SU-DHL-6 (cell line): ENCODE data around the gene APOB.

ENCODE experiments used
- H2AFZ ChIP-seq: fragments of 200-600 bp; sonication (generic); 2 replicates; pipeline ENCODE4 v1.6.1; 2014; ENCODE audit warnings: low read depth, mild to moderate bottlenecking, moderate library complexity, mixed read lengths, antibody characterized with exemption, low read length; ENCODE audit not compliant: severe bottlenecking
- H3F3A ChIP-seq: fragments of 200-600 bp; shearing (Covaris generic); 2 replicates; pipeline ENCODE4 v1.6.0; 2016; ENCODE audit warnings: antibody characterized with exemption, mild to moderate bottlenecking; ENCODE audit not compliant: insufficient read depth
- H3K27ac ChIP-seq: fragments of 200-600 bp; sonication (generic); 2 replicates; pipeline ENCODE4 v1.5.1; 2016; ENCODE audit warnings: low read depth, mild to moderate bottlenecking, low read length, moderate library complexity, mixed read lengths
- H3K27me3 ChIP-seq: fragments of 200-600 bp; sonication (generic), shearing (Covaris generic); 2 replicates; pipeline ENCODE4 v1.6.0; 2014; ENCODE audit warnings: mild to moderate bottlenecking, low read length
- H3K36me3 ChIP-seq: fragments of 200-600 bp; sonication (generic); 2 replicates; pipeline ENCODE4 v1.6.1; 2014; ENCODE audit warnings: mild to moderate bottlenecking, low read length, mixed read lengths
- H3K4me2 ChIP-seq: fragments of 300-600, 200-600 bp; shearing (Covaris generic), sonication (generic); 2 replicates; pipeline ENCODE4 v1.6.0; 2014; ENCODE audit warnings: low read length, low read depth, mild to moderate bottlenecking; ENCODE audit not compliant: poor library complexity, severe bottlenecking
- H3K4me3 ChIP-seq: fragments of 200-600 bp; sonication (generic); 2 replicates; pipeline ENCODE4 v1.5.1; 2014; ENCODE audit warnings: antibody characterized with exemption, low read length, mild to moderate bottlenecking, mixed read lengths; ENCODE audit not compliant: insufficient read depth, poor library complexity, severe bottlenecking
- H3K79me2 ChIP-seq: fragments of 200-600 bp; sonication (generic); 2 replicates; pipeline ENCODE4 v1.6.1; 2014; ENCODE audit warnings: mild to moderate bottlenecking, low read length, moderate library complexity; ENCODE audit not compliant: insufficient read depth
- H3K9ac ChIP-seq: fragments of 200-600 bp; sonication (generic); 2 replicates; pipeline ENCODE4 v1.7.0; 2014; ENCODE audit warnings: mild to moderate bottlenecking, low read length
- H3K9me2 ChIP-seq: fragments of 200-600 bp; sonication (generic); replicated peaks from 2 replicates; pipeline ENCODE4 v1.6.1; 2014; ENCODE audit warnings: low read length; ENCODE audit not compliant: insufficient read depth
- H3K9me3 ChIP-seq: fragments of 200-600 bp; sonication (generic); 2 replicates; pipeline ENCODE4 v1.6.1; 2014; ENCODE audit warnings: low read length, mixed read lengths; ENCODE audit not compliant: insufficient read depth
- H4K20me1 ChIP-seq: fragments of 200-600 bp; sonication (generic); 2 replicates; pipeline ENCODE4 v1.6.1; 2014; ENCODE audit warnings: low read depth, mild to moderate bottlenecking, antibody characterized with exemption, low read length, moderate library complexity, mixed read lengths
- CTCF ChIP-seq: fragments of 200-600 bp; sonication (generic); IDR thresholded peaks from one replicate; pipeline ENCODE4 v1.5.1; 2017; ENCODE audit warnings: antibody characterized with exemption, mild to moderate bottlenecking, low read length, moderate library complexity; ENCODE audit not compliant: insufficient read depth, poor library complexity, severe bottlenecking
- EZH2phosphoT487 ChIP-seq: fragments of 200-600 bp; sonication (generic), shearing (Covaris generic); conservative IDR thresholded peaks from 2 replicates; pipeline ENCODE4 v1.6.1; 2018; ENCODE audit warnings: mild to moderate bottlenecking, antibody characterized with exemption, low read length, moderate library complexity, mixed read lengths

APOB gene

GRCh38 chr2:21035974-21036707 is 7.7 kb downstream of the APOB start:
- H4K20me1 ChIP-seq: no peaks in the 10 kb centered on the region
- no peak overlapping the region for H3K4me2 ChIP-seq
- TF ChIP-seq CTCF (no peak), EZH2phosphoT487 (no peak)
- no peak overlapping the region for H3K27ac ChIP-seq
- no peak overlapping the region for H3K4me3 ChIP-seq
- H3K27me3 ChIP-seq: no peaks in the 10 kb centered on the region
- H3K79me2 ChIP-seq: no peaks in the 10 kb centered on the region
- H3K9ac ChIP-seq: no peak overlapping the region
- H3K9me3 ChIP-seq: no peaks in the 10 kb centered on the region
- no peaks in the 10 kb centered on the region for H3K36me3 ChIP-seq
- no peaks in the 10 kb centered on the region for H3K9me2 ChIP-seq
- H3F3A ChIP-seq: no peaks in the 10 kb centered on the region
- no peak overlapping the region for H2AFZ ChIP-seq

- no peaks in the 10 kb centered on the region for H3K9me2 ChIP-seq
- H3F3A ChIP-seq: no peaks in the 10 kb centered on the region
- H3K9me3 ChIP-seq: no peaks in the 10 kb centered on the region
- H3K79me2 ChIP-seq: no peaks in the 10 kb centered on the region
- H3K36me3 ChIP-seq: no peaks in the 10 kb centered on the region
- no peak overlapping the region for H3K4me2 ChIP-seq
- TF ChIP-seq EZH2phosphoT487 (no peak), CTCF (no peak)
- no peak overlapping the region for H2AFZ ChIP-seq
- no peak overlapping the region for H3K9ac ChIP-seq
- H3K27ac ChIP-seq: no peak overlapping the region
- no peak overlapping the region for H3K4me3 ChIP-seq
- no peaks in the 10 kb centered on the region for H4K20me1 ChIP-seq
- H3K27me3 ChIP-seq: no peaks in the 10 kb centered on the region
Measured at GRCh38 chr2:21035282-21035973, 8.4 kb downstream of the APOB start.

GRCh38 chr2:21034972-21035279 is 8.9 kb downstream of the APOB start:
- Histone ChIP-seq H3K36me3 (no peaks in the 10 kb centered on the region), H3K4me2 (no peak overlapping the region), H3K4me3 (no peak overlapping the region), H4K20me1 (no peaks in the 10 kb centered on the region), H3K9ac (no peak overlapping the region), H3F3A (no peaks in the 10 kb centered on the region), H3K27ac (no peak overlapping the region), H3K79me2 (no peaks in the 10 kb centered on the region), H3K9me2 (no peaks in the 10 kb centered on the region), H3K27me3 (no peaks in the 10 kb centered on the region), H2AFZ (no peak overlapping the region), H3K9me3 (no peaks in the 10 kb centered on the region)
- TF ChIP-seq CTCF: no peak
- TF ChIP-seq EZH2phosphoT487: no peak
